Activated CD4-positive, alpha-beta T cell treated with anti-CD3 and anti-CD28 coated beads for 24 hours (primary cell): ENCODE measurements around the gene SEL1L.
"Not testable (repeated sequence)": the region's sequence is repeated elsewhere in the genome, so short reads cannot be mapped to it uniquely, and the experiment has no call there.

ENCODE experiments used
- DNase-seq, 2 donors: peaks; one replicate each; pipeline ENCODE4 v3.0.0-alpha.2; 2020; ENCODE audit warnings: low read depth in 2 of 2

SEL1L gene

DNA sequence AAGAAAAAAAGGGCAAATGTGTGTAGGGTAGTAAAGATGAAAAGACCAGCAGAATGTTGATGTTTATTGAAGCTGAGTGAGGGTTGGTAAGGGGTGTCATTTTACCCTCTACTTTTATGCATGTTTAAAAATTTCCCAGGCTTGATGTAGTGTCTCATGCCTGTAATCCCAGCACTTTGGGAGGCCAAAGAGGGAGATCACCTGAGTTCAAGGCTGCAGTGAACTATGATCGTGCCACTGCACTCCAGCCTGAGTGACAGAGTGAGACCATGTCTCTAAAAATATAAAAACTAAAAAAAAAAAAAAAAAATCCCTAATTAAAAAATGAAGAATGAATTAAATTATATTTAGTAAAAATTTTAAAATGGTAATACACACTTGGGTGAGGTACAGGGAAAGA is 8.5 kb downstream of the SEL1L start:
- DNase-seq: no peak

DNA sequence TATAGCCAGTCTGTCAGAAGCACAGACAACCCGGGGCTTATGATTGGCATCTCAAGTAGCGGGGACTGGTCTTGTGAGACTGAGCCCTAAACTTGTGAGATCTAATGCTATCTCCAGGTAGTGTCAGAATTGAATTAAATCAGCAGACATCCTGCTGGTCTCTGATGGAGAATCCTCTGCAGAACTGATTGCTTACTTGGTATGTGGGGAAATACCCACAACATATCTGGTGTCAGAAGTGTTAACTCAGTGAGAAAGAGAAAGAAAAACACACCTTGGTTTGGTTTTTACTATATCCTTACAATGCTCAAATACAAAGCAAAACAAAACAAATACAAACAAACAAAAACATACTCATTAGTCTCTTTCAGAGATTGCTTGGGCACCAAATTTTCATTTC is 10.0 kb downstream of the SEL1L start:
- no peak for DNase-seq

DNA sequence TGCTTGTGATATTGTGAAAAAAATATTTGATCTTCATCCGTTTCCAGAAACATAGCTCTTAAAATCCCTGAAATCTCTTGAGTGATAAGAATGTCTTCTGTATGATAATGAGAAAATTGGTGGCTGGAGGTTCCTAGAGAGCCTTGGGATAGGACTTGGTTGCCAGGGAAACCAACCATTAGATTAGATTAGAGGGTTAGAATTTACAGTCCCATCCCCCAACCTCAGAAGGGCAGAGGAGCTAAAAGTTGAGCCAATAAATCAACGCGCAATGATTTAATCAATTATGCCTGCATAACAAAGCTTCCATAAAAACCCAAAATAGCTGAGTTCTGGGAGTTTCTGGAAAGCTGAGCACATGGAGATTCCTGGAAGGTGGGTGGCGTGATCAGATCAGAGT is 10.6 kb downstream of the SEL1L start:
- DNase-seq: no peak

DNA sequence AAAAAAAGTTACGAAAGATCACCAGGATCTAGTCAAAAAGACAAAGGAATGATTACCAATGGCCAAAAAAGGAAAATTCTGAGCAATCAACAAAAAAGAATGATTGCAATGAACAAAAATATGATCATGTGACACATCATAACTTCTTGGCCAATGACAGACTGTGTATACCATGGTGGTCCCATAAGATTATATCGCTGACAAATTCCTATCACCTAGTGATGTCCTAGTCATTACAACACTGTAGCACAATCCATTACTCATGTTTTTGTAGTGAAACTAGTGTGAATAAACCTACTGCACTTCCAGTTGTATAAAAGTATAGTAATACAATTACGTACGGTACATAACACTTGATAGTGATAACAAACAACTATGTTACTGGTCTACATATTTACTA is 12.3 kb downstream of the SEL1L start:
- DNase-seq: no peak

DNA sequence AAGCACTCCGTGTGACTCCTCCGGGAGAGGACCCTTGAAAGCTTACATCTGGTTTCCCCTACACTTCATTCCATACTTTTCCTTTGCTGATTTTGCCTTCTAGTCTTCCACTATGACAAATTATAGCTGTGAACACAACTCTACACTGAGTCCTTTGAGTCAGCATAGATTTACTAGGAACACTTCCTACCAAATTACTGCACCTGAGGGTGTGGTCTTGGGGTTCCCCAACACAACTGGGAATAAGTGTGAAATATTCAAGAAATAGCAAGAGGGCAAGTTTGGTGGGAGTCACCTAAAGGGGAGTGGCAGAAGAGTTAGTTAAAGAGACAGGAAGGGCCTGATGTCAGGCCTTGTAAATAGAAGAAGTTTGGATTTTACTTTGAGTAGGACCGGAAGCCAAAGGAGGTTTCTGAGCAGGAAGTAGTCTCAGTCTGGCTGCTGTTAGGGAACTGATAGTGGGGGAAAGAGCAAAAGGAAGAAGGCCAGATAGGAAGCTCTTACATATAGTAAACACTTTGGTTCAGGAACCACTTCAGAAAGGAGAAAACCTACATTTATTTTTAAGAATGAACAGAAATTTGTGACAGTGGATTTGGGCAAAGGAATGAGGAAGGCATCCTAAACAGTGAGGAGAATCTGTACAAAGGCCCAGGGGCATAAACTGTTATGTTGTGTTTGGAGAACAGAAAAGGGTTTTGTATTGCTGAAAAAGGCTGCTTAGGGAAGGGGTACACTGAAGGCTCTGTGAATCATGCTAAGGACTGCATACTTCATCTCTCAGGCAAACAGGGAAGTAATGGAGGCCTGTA is 14.2 kb downstream of the SEL1L start:
- DNase-seq: no peak

DNA sequence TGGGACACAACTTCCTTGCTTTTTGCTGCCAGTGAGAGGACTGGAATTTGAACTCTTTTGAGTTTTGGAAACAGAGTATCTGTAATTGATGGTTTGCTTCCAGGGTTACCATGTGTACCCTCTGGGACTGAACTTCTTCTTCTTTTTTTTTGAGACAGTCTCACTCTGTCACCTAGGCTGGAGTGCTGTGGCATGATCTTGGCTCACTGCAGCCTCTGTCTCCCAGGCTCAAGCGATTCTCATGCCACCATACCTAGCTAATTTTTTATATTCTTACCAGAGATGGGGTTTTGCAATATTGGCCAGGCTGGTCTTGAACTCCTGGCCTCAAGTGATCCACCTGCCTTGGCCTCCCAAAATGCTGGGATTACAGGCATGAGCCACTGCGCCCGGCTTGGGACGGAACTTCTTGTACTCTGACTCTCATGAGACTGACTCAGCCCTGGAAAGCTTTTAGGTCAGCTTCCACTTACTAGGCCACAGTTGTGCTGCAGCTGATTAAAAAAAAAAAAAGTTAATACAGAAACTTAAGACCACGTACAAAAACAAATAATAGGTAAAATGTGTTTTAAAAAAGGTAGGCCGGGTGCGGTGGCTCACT is 15.8 kb downstream of the SEL1L start:
- no peak for DNase-seq

DNA sequence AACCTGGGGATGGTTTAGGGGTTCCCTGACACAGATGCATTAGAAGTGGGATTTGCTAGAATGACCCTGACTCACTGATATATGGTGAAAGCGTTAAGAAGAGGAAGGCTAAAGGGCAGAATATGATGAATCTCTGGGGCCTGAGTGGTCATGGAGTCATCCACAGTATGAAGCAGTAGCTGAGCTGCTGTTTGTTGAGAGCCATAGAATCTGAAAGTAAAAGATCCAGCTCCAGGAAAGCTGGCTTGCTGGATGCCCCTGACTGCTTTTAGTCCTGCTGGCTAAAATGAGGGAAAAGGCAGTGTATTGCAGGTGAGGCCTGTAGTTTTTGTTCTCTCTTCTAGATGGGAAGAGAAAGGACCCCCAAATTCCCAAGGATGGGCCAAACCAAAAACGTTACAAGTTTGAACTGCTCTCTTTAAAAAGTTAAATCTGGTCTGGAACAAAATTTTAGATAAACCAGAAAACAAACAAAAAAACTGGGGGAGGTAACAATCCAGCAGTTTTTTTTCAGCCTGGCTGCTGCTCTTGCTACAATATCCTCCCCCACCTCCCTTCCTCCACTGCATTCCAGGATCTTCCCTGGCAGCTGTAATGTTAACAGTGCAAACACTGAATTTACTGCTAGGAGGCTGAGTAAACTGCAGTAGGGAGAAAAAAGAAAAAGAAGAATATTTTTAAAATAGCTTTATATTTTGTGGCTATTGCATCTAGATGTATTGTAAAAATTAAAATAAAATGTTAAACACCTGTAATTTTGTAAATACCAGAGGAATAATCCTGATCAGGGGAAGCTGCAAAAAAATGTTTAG is 16.5 kb downstream of the SEL1L start:
- DNase-seq: no peak

DNA sequence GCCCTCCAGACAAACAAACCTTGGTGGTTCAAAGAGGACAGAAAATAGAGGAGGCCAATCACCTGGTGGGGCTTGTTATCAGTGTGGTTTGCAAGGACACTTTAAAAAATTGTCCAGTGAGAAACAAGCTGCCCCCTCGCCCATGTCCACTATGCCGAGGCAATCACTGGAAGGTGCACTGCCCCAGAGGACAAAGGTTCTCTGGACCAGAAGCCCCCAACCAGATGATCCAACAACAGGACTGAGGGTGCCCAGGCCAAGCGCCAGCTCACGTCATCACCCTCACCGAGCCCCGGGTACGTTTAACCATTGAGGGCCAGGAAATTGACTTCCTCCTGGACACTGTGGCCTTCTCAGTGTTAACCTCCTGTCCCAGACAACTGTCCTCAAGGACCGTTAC is 17.7 kb downstream of the SEL1L start:
- DNase-seq: not testable (repeated sequence)

DNA sequence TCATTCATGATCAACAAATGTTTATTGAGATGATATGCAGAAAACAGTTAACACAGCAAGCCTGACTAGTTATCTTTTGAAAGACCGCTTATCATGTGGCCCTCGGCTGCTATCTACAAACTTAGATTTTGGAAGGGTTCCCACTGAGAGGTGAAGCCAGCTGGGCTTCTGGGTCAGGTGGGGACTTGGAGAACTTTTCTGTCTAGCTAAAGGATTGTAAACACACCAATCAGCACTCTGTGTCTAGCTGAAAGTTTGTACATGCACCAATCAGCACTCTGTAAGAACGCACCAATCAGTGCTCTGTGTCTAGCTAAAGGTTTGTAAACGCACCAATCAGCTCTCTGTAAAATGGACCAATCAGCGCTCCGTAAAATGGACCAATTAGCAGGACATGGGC is 20.8 kb downstream of the SEL1L start:
- not testable (repeated sequence) for DNase-seq

DNA sequence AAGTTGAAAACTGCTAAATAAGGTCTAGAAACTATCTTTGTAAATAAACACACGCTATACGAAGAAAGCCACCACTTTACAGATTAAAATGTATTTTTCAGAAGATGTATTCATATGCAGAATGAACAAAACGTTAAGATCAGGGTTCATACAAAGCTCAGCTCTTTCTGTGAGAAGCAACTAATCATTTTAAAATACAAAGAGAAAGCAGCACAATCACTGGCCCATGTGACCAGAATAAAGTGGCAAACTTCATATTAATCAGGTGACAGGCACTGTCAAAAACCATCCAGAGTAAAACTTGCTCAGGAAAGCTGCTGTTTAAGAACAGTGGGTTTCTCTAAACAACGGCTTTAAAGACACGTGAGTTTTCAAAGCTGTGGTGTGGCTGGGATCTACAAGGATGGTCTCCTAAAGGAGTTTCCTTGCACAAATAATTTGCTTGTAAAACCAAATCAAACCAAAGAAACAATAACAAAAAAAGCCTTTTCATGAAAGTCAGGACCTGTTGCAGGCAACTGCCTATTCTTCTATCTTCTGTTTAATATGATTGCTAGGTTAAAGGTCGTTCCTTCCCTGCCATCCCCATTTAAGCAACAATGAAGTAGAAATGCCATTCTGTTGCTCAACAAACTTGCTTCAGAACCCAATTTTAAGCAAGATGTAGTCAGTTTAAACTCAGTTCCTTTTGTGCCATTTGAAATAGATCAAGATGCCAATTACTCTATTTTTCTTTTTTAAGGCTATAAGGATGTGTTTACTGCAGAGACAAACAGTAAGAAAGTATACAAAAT is 22.3 kb downstream of the SEL1L start:
- DNase-seq: no peak

DNA sequence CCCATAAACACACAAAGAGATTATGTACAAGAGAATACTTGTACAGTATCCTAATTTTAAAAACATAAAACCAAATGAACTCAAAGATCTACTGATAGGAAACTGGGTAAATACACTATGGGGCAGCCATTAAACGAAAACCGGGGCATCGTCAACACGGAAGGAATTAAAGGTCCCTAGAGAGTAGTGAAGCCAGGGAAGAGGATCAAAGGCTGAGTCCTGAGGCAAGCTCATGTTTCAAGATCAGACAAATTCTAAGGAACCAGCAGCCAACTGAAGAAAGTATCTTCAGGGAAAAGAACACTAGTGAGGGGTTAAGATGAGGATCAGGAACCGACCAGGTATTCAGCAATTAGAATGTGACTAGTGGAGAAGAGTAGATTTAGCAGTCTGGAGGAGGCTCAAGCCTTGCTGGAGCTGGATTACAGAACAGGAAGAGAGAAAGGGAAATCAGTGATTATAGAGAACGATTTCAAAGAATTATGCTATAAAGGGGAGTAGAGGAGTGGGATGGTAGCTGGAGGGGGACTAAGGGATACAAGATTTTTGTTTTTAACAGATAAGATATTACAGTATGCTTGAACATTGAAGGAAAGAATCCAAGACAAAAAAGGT is 23.7 kb downstream of the SEL1L start:
- no peak for DNase-seq

DNA sequence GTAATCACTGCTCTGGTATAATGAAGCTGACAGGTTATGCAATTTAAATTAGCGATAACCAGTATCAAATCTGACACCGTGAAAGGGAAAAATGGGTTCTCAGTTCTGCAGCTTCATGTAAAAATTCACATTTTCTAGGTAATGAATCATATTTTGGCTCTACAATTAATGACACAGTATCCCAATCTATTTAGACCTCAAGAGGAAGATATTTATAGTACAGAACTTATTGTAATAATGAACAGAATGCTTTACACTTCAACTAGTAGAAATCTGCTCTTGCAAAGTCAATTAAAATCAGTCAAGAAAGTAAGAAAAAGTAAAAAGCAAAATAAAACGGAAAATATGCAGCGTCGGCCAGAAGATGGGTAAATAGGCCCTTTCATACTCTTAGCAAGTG is 24.3 kb downstream of the SEL1L start:
- no peak for DNase-seq

DNA sequence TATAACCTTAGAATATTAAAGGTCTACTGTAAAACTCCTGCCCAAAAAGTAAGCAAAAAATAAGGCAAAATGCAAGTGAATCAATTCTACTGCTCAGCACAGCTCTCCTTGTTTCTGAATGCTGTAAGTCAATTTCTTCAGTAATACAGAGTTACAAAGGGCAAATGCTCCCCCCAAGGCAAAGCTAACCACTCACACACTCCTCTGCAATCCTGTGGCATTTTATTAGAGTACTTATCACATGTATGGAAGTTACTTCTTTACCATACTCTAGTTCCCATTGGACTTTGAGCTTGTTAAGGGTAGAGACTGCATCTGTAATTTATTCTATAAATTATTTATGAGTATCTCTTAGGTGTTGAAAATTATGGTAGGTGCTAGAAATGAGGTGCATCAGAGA is 27.2 kb downstream of the SEL1L start:
- no peak for DNase-seq

DNA sequence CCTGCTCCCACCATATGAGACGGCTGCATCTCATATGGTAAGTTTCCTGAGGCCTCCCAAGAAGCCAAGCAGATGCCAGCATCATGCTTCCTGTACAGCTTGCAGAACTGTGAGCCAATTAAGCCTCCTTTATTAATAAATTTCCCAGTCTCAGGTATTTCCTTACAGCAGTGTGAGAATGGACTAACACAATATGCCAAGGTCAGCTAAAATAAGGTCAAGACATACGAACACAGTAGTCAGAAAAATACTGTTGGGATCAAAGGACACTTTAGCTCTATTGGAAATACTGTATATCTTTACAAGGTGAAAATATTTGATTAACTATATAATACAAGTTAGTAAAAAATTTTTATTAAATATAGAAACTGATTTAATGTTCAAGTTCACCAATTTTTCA is 28.8 kb downstream of the SEL1L start:
- DNase-seq: no peak

DNA sequence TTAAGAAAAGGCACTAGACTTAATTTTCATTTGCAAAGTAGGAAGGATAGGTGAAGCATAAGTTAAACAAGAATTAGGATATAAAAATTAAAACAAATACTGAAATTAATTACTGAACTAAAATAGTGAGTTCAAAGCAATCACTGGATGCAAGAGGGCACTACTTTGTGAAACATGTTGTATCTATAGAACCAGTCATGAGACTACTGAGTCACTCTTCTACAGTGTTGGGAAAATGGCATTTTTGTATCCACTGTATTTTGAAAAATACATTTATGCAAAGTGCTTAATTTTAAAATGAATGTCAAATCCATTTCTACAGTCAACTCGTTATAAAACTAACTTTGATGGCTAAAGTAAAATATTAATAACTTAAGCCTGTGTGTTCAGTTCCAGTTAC is 47.9 kb downstream of the SEL1L start:
- DNase-seq: no peak

DNA sequence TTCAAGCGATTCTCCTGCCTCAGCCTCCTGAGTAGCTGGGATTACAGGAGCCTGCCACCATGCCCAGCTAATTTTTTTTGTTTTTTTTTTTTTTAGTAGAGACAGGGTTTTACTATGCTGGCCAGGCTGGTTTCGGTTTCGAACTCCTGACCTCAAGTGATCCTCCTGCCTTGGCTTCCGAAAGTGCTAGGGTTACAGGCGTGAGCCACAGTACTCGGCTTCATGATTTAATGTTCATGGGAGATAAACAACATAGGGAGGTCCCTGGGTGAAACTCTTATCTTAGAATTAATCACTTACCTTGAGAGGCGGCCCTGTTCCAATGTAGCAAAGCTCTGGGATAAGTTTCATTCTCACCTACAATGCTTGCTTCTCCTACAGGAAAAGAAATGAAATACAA is 48.3 kb downstream of the SEL1L start:
- DNase-seq: no peak

DNA sequence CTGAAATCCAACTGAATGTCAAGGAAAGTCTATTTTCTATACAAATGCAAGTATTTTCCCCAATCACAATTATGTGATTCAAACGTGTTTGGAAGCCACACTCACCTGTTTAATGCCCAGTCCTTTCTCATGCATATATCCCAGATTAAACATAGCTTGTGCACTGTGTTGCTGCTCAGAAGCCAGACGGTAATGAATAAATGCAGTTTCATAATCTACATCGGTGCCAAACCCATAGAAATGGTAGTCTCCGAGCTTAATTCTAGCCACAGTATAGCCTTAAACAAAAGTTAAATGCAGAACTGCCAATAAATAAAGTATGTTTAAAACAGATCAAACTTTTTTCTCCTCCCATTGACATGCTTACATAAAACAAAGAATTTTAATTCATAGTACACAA is 49.5 kb downstream of the SEL1L start:
- DNase-seq: no peak

DNA sequence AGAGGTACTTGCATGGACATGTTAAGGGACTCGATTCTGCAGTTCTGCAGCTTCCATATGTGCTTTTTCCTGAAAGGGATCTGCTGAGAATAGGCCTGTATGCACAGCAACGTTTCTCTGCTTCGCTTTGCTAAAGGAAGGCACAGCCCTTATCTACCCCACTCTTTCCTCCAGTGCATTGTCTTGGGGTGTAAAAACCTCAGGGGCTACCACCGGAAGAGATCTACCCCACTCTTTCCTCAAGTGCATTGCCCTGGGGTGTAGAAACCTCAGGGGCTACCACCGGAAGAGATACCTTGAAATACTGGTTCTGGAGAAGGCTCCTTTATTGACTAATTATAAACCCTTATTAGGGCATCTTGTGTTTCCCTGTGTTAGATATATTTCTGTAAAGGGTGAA is 52.9 kb downstream of the SEL1L start:
- DNase-seq: no peak

DNA sequence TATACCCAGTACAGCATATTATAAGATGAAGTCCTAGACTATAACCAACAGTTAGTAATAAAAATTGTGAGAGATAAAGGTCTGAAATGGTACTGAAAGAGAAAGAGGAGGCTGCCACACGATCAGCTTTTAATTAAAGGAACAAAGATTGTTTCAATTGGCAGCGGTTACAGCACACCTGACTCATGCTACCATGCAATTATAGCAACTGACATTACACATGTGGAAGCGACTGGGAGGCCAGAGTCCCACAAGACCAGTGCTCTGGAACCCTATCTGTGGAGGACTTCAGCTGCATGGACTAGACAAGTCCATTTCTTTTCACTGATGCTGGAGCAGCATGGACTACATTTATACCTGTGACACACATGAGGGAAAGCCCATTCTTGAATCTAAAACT is 55.2 kb downstream of the SEL1L start:
- no peak for DNase-seq

DNA sequence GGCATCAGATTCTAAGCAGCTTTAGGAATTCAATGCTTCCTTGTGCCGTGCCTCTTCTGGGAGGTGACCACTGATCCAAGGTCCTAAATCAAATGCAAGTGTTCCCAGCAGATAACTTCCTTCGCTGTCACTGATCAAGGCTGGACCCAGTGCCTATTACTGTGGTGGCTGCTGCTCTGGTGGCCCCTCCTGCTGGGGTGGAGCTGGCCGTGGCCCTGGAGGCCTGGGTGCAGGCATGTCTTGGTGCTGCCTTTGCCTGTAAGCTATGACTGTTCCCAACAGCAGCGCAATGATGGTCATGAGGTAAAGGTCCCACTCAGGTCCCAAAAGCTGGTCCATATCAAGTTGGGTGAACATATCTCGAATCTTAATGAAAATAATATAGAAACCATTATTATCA is 56.8 kb downstream of the SEL1L start:
- no peak for DNase-seq

DNA sequence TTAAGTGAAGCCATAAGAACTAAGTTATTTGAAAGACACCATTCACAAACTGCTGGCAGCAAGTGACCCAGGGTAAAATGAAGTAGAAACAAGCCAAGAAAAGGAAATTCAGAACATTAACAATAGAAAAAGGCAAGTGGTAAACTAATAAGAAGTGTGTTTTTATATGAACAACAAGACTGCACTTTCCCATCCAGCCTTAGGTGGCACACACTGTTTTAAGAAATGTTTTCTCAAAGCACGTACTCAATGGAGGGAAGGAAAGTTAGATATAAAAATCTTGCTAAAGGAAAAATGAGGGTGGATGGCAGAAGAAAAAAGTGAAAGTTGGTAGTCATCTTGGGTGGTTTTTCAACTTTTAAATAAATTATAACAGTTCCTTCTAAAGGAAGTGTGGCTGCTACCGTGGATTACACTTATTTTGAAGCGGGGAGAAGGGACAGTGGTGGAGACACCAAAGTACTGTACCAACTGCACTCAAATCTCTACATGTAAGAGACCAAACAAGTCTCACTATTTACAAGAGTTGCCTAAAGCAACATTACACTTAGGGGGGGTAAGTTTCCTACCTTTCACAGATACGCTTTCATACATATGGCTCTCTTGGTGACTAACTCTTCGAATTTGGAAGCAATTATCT is 58.8 kb downstream of the SEL1L start:
- DNase-seq: no peak
